BE2C (cell line): ENCODE results near the gene MAN1C1.
A peak's percentile ranks its signal among the peaks of the same experiment; 100 is the strongest.

Experiments
- DNase-seq: peaks from one replicate; pipeline ENCODE4 v3.0.0-alpha.2; 2020
- H3K27me3 ChIP-seq: fragments of 250-450 bp; sonication (Bioruptor Pico); 2 replicates; pipeline ENCODE4 v1.5.1; 2020; ENCODE audit warnings: mild to moderate bottlenecking
- H3K36me3 ChIP-seq: fragments of 250-450 bp; sonication (Bioruptor Pico); 2 replicates; pipeline ENCODE4 v1.5.1; 2020; ENCODE audit warnings: mild to moderate bottlenecking
- H3K4me1 ChIP-seq: fragments of 250-450 bp; sonication (Bioruptor Pico); 2 replicates; pipeline ENCODE4 v1.5.1; 2020
- H3K4me3 ChIP-seq: 2 replicates; pipeline ENCODE4 v1.5.1; 2011; ENCODE audit warnings: low read depth, low read length
- H3K9me3 ChIP-seq: fragments of 250-450 bp; sonication (Bioruptor Pico); 2 replicates; pipeline ENCODE4 v1.5.1; 2020
- CTCF ChIP-seq: IDR thresholded peaks from 2 replicates; pipeline ENCODE4 v1.5.1; 2012; ENCODE audit warnings: mild to moderate bottlenecking, low read depth, low read length

Gene MAN1C1

GRCh38 chr1:25774921-25775771, 158.6 kb downstream of the MAN1C1 start:
- no peak overlapping the region for H3K4me3 ChIP-seq
- 0 out of 2 replicates have a peak, but pooled peaks have one; percentile 11 for TF ChIP-seq CTCF
- no peaks in the 10 kb centered on the region for H3K9me3 ChIP-seq
- peak; percentile 84 for DNase-seq
- no peaks in the 10 kb centered on the region for H3K27me3 ChIP-seq
- no peaks in the 10 kb centered on the region for H3K36me3 ChIP-seq
- H3K4me1 ChIP-seq: peaks cover 13% of the 10 kb centered on the region

- DNase-seq: no peak
- no peak for TF ChIP-seq CTCF
- peaks cover 5% of the 10 kb centered on the region for H3K4me1 ChIP-seq
- H3K27me3 ChIP-seq: no peaks in the 10 kb centered on the region
- no peak overlapping the region for H3K4me3 ChIP-seq
- no peaks in the 10 kb centered on the region for H3K36me3 ChIP-seq
- no peaks in the 10 kb centered on the region for H3K9me3 ChIP-seq
Observed at GRCh38 chr1:25779388-25779787, 162.8 kb downstream of the MAN1C1 start.

- DNase-seq: no peak
- Histone ChIP-seq H3K9me3 (no peaks in the 10 kb centered on the region), H3K4me1 (peaks cover 5% of the 10 kb centered on the region), H3K27me3 (no peaks in the 10 kb centered on the region), H3K4me3 (no peak overlapping the region), H3K36me3 (no peaks in the 10 kb centered on the region)
- TF ChIP-seq CTCF: no peak
Observed at GRCh38 chr1:25779894-25780293, 163.3 kb downstream of the MAN1C1 start.

GRCh38 chr1:25780318-25781129, 163.9 kb downstream of the MAN1C1 start:
- no peaks in the 10 kb centered on the region for H3K36me3 ChIP-seq
- no peaks in the 10 kb centered on the region for H3K27me3 ChIP-seq
- H3K4me3 ChIP-seq: no peak overlapping the region
- peaks cover 1% of the 10 kb centered on the region for H3K4me1 ChIP-seq
- no peak for TF ChIP-seq CTCF
- no peaks in the 10 kb centered on the region for H3K9me3 ChIP-seq
- no peak for DNase-seq

GRCh38 chr1:25781130-25781433, 164.5 kb downstream of the MAN1C1 start:
- TF ChIP-seq CTCF: no peak
- DNase-seq: no peak
- H3K9me3 ChIP-seq: no peaks in the 10 kb centered on the region

More at GRCh38 chr1:25781130-25781433, 164.5 kb downstream of the MAN1C1 start:
- H3K4me1 ChIP-seq: no peaks in the 10 kb centered on the region
- no peaks in the 10 kb centered on the region for H3K27me3 ChIP-seq
- H3K36me3 ChIP-seq: no peaks in the 10 kb centered on the region
- no peak overlapping the region for H3K4me3 ChIP-seq
